Activated CD8-positive, alpha-beta memory T cell treated with anti-CD3 and anti-CD28 coated beads, Interleukin-2, amount 10 ng/mL, durations not matched to agents 7 days and 5 days (primary cell): ENCODE data around the gene MEG3. TPM values are rescaled to one million over a fixed set of nuclear protein-coding genes. Genes with fewer than 3 reads are reported as not detected.

Source experiments
- ATAC-seq: fragments of 150-1000 bp; cut with Tn5 transposase; one replicate; pipeline ENCODE4 v1.10.0; 2021; ENCODE audit warnings: moderate library complexity
- CTCF ChIA-PET: fragments of 350-600 bp; sonication (Branson Sonifier 250); formaldehyde crosslinking; loops from one replicate; lab custom pipeline; 2021; ENCODE audit warnings: antibody characterized with exemption; lab: Charles Lee
- DNase-seq: peaks from one replicate; pipeline ENCODE4 v3.0.0-alpha.2; 2020
- H3K27ac Mint-ChIP-seq: one replicate; pipeline ENCODE4 v1.8.0; 2021; ENCODE audit warnings: mild to moderate bottlenecking, mixed read lengths
- H3K27me3 Mint-ChIP-seq: one replicate; pipeline ENCODE4 v1.8.0; 2021; ENCODE audit warnings: mixed read lengths
- H3K36me3 Mint-ChIP-seq: one replicate; pipeline ENCODE4 v1.8.0; 2021; ENCODE audit warnings: mild to moderate bottlenecking, mixed read lengths
- H3K4me1 Mint-ChIP-seq: one replicate; pipeline ENCODE4 v1.8.0; 2021; ENCODE audit warnings: mixed read lengths
- H3K4me3 Mint-ChIP-seq: one replicate; pipeline ENCODE4 v1.8.0; 2021; ENCODE audit warnings: mild to moderate bottlenecking, moderate library complexity, mixed read lengths
- H3K9me3 Mint-ChIP-seq: one replicate; pipeline ENCODE4 v1.8.0; 2022; ENCODE audit warnings: low read depth, mixed read lengths
- total RNA-seq, 2 experiments: library from RNA; stranded (reverse); gene quantifications; one replicate each; pipeline ENCODE4 v1.2.3, GENCODE V29; 2021

MEG3 gene
- total RNA-seq, 2 experiments from 2014 or later: not detected

DNA sequence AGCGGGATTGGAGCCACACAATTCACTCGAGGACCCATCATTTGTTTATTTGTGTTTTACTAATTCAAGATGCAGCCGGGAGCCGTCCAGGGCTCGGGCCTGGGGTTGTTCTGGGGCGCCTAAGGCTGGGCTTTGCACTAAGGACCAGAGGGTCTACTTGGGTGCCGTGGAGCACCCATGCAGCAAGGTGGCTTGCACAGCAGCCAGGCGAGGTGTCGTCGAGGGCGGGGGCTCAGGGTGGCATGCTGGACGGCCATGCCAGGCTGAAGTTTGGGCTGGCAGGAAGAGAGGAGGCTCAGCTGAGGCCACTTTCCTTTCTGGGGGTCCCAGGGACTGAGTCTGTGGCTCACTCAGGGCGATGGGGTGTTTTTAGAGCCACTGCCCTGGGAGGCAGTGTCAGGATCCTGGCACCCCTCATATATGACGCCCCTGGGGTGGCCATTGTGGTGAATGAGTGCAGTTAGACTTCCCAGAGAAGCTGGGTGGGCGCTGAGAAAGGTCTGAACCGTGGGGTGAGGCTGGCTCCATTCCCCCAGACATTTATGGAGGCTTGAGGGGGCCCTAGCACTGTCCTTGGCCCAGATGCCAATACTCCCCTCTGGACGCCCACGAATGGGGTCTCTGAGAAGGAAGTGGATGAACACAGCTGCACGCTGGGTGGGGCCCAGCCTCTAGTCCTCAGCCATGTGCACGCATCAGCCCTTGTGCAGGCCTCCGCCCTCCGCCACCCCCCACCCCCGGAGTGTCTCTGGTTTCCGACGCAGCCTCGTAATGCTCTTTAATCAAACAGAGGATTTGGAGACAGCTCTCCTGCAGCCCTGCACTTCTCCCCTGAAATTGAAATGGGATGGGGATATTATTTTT is 11.3 kb downstream of the MEG3 start:
- ATAC-seq (no peak), DNase-seq (no peak)
- Mint-ChIP-seq H3K36me3 (no peaks in the 10 kb centered on the region), H3K27ac (no peak overlapping the region), H3K4me3 (no peak overlapping the region), H3K4me1 (no peaks in the 10 kb centered on the region), H3K9me3 (no peaks in the 10 kb centered on the region), H3K27me3 (no peaks in the 10 kb centered on the region)
- CTCF ChIA-PET: no interaction called here

DNA sequence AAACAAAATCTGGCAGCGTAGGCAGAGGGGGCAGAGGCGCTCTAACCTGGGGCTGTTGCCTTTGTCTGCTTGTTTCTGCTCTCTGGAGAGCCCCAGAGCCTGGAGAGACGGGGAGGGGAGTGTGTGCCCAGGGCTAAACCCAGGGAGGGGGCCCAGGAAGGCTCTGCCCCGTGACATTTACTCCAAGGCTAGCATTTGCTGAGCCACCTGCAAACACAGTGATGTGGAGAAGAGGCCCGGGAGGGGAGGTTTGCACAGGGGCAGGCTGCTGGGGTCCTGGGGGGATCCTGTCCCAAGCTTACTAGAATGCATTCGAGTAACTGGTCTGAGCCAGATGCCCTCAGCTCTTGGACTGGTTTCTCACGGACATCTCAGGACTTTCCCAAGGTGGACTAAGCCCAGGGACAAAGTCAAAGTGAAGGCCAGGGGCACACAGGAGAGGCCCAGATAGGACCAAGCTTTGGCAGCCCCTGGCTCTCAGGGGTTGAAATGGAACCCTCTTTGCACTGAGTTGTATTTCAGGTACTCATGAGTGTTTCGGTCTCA is 12.0 kb downstream of the MEG3 start:
- no peak overlapping the region for H3K27ac Mint-ChIP-seq
- no peak for DNase-seq
- no peaks in the 10 kb centered on the region for H3K36me3 Mint-ChIP-seq
- CTCF ChIA-PET: no interaction called here
- no peaks in the 10 kb centered on the region for H3K9me3 Mint-ChIP-seq
- no peak overlapping the region for H3K4me3 Mint-ChIP-seq
- no peaks in the 10 kb centered on the region for H3K27me3 Mint-ChIP-seq
- ATAC-seq: no peak
- H3K4me1 Mint-ChIP-seq: no peaks in the 10 kb centered on the region

DNA sequence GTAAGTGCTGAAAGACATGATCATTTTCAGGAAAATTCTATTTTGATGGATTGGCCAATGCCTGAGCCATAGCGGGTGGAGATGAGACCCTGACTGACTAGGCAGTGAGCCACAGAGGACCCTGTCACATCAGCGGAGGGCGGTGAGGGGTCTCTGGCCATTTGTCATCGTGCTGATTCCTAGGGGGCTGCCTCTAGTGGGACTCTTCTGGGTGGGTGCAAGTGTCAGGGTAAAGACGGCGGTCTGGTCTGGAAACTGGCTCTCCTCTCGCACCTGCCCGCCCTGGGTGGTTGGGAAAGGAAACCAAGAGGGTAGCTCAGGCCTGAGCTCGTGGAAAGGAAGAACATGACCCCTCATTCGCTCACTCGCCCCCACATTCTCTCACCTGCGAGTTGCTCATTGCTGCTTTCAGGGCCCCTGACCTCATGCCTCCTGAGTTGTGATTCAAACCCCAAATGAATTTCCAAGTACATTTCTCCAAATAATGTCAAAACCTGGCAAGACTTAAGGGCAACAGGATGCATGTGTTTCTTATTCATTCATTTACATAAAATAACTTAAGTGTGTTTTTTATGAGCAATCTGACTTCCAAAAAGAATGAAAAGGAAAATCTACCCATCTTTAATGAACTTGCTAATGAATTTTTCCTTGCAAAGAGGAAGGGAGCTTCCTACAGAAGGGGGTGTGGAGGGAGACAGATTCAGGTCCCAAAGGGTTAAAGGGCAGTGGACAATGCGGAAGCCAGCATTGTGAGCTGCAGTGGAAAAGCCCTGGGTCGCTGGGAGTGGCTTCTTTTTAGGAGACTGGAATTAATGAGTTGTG is 12.8 kb downstream of the MEG3 start:
- Mint-ChIP-seq H3K36me3 (no peaks in the 10 kb centered on the region), H3K27me3 (no peaks in the 10 kb centered on the region), H3K4me3 (no peak overlapping the region), H3K9me3 (no peaks in the 10 kb centered on the region), H3K27ac (no peak overlapping the region), H3K4me1 (peaks cover 4% of the 10 kb centered on the region)
- ATAC-seq (no peak), DNase-seq (no peak)
- CTCF ChIA-PET: no interaction called here

DNA sequence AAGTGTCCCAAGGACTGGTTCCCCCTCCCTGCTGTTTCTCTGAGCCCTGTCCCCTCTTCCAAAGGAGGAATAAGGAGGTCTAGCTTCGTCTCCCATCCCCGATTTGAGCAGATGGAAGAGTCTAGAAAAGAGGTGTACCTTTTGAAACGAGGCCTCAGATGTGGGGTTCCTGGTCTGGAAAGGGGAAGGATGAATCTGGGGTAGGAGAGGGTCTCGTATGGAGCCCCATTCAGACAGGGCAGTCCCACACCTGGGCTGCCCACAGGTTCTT is 13.3 kb downstream of the MEG3 start:
- H3K36me3 Mint-ChIP-seq: no peaks in the 10 kb centered on the region
- DNase-seq: no peak
- H3K4me1 Mint-ChIP-seq: peaks cover 7% of the 10 kb centered on the region
- CTCF ChIA-PET: no interaction called here
- H3K4me3 Mint-ChIP-seq: no peak overlapping the region
- no peak for ATAC-seq
- H3K9me3 Mint-ChIP-seq: no peaks in the 10 kb centered on the region
- H3K27me3 Mint-ChIP-seq: no peaks in the 10 kb centered on the region
- no peak overlapping the region for H3K27ac Mint-ChIP-seq

DNA sequence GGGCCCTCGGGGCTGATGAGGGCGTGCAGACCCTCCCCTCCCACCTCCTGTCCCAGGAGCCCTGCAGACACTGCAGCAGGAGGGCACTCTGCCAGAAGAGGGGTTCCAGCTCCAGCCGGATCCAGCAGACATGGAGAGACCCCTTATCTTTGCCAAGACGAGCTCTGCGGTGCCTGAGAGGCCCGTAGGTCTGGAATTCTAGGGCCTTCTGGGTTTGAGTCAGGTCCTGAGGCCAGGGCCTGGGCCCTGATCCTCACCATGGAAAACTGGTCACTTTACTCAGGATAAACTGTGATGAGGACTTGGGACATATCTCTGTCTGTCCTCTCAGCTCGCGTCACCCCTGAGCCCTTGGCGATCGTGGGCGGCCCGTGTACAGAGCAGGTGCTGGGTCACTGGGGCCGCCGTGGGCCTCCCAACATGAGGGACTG is 13.8 kb downstream of the MEG3 start:
- Mint-ChIP-seq H3K4me1 (peaks cover 10% of the 10 kb centered on the region), H3K36me3 (no peaks in the 10 kb centered on the region), H3K4me3 (no peak overlapping the region), H3K9me3 (no peaks in the 10 kb centered on the region), H3K27me3 (no peaks in the 10 kb centered on the region), H3K27ac (no peak overlapping the region)
- CTCF ChIA-PET: no interaction called here
- ATAC-seq (no peak), DNase-seq (no peak)

DNA sequence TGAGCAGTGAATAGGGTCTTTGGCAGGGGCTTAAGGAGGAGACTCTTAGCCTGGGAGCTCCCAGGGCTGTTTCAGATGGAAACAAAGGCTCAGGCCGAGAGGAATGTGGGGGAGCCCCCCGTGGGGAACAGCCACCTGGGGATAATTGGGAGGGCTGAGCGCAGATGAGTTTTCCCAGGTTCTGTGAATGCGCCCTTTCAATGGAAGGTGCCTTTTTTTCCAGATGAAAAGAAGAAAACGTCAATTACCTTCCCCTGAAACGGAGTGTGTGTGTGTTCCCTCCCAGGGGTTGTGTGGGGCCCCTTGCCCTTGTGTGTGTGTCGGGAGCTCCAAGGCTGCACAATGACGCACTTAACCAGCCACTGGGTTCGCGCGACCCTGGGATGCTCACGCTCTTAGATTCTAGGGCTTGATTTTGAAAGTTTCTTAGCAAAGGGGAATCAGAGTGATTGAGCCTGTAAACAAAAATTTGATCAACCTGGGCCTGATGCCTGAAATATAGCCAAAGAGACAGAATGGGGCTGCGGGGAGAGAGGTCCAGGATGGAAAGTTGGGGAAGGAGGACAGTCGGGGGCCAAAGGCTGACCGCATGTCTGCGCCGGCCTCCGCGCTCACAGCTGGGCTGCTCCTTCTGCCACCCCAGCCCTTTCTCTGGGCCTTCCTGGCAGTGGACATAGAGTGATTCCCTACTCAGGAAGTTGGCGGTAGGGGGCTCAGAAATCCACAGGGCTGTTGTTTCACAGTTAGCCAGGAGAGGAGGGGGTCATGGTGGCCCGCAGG is 14.6 kb downstream of the MEG3 start:
- H3K4me1 Mint-ChIP-seq: peaks cover 10% of the 10 kb centered on the region
- ATAC-seq (no peak), DNase-seq (no peak)
- CTCF ChIA-PET: no interaction called here
- H3K9me3 Mint-ChIP-seq: no peaks in the 10 kb centered on the region
- no peak overlapping the region for H3K4me3 Mint-ChIP-seq
- H3K27ac Mint-ChIP-seq: no peak overlapping the region
- no peaks in the 10 kb centered on the region for H3K36me3 Mint-ChIP-seq
- no peaks in the 10 kb centered on the region for H3K27me3 Mint-ChIP-seq

DNA sequence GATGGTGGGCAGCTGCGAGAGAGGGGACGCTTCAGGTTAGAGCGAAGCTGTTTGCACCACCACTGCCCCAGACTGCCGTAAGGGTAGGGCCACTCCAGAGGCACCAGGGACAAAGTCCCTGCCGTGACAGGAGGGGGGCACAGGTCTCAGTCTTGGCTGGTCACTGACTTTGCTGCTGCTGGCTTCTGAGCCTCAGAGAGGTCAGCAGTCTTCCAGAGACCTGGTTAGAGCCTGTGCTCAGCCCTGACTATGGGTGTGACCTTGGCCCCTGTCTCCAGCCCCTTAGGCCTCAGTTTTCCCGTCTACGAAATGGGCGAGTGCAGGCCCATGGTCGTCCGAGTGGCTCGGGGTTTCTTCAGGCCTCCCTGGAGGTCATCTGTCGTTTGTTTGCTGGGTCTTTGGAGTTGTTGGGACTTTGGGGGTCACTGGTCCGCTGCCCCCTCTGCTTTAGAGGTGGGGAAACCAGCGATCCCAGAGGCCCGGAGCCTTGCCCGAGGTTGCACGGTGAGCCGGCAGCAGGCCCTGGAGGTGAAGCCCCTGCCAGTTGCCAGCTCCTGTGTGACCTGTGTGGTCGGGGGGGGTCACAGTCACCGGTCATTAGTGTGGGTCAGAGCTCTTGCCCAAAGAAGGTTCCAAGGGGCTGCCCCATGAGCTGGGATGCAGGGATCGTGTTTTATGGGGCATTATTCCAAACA is 15.3 kb downstream of the MEG3 start:
- ATAC-seq: no peak
- Mint-ChIP-seq H3K4me3 (no peak overlapping the region), H3K36me3 (no peaks in the 10 kb centered on the region), H3K27me3 (no peaks in the 10 kb centered on the region), H3K9me3 (no peaks in the 10 kb centered on the region), H3K4me1 (peaks cover 10% of the 10 kb centered on the region), H3K27ac (no peak overlapping the region)
- CTCF ChIA-PET: interaction anchor here (0.9 to 1.4 kb wide), 2 partner anchors 10 to 11 kb away, joined by 3 to 4 read pairs; no protein-coding TSS in a partner anchor
- no peak for DNase-seq

DNA sequence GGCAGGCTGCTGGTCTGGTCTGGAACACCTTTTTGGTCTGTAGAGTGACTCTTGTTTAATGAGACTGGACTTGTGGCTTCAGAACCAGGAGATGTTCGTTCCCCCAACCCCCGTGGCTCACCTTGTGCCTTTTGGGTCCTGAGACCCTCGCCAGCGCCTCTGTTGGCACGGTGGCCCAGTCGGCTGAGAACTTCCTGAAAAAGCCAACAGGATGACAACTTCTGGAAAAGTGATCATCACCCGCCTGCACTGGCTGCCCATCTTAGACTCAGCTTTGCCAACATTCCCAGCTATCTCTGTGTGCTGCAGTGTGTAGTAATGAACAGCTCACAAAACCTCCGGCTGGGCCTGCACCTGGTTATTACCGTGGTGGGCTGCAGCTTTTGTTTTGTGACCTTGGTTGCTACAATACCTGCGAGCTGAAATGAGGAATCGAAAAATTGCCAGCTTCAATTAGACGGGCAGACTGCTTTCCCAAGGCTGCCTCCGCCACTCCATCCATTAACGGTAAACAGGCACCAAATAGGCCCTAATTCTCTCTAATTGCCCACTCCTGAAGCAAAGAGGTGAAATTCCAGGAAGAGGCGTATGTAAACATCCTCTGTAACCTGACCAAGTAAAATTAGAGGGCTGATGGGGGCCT is 16.0 kb downstream of the MEG3 start:
- no peak for ATAC-seq
- CTCF ChIA-PET: interaction anchor here (0.9 to 1.4 kb wide), 2 partner anchors 9 to 11 kb away, joined by 3 to 4 read pairs; no protein-coding TSS in a partner anchor
- DNase-seq: no peak
- peaks cover 10% of the 10 kb centered on the region for H3K4me1 Mint-ChIP-seq
- no peaks in the 10 kb centered on the region for H3K27me3 Mint-ChIP-seq
- no peak overlapping the region for H3K4me3 Mint-ChIP-seq
- H3K36me3 Mint-ChIP-seq: no peaks in the 10 kb centered on the region
- H3K27ac Mint-ChIP-seq: no peak overlapping the region
- no peaks in the 10 kb centered on the region for H3K9me3 Mint-ChIP-seq

DNA sequence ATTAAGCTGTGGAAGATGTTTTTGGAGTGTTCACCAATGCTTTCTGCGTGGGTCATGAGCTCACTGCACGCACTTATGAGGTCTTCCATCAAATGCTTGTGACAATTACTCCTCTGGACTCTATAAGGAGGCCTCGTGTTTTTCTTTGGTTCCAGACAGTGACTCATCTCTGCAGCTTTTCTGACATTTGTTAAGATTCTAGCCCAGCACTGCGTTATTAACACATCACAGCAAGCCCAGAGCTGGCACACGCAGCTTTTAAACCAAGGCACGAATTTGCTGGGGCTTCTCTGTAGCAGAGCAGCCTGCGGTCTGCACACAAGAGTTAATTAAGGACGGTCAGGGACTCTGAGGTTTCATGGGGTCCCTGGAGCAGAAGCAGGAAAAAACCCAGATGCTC is 16.9 kb downstream of the MEG3 start:
- ATAC-seq (no peak), DNase-seq (no peak)
- H3K4me3 Mint-ChIP-seq: no peak overlapping the region
- H3K4me1 Mint-ChIP-seq: peaks cover 10% of the 10 kb centered on the region
- no peaks in the 10 kb centered on the region for H3K9me3 Mint-ChIP-seq
- H3K27ac Mint-ChIP-seq: no peak overlapping the region
- no peaks in the 10 kb centered on the region for H3K27me3 Mint-ChIP-seq
- CTCF ChIA-PET: interaction anchor here (1.4 kb wide), 1 partner anchor 10 kb away, joined by 4 read pairs; no protein-coding TSS in a partner anchor
- no peaks in the 10 kb centered on the region for H3K36me3 Mint-ChIP-seq

DNA sequence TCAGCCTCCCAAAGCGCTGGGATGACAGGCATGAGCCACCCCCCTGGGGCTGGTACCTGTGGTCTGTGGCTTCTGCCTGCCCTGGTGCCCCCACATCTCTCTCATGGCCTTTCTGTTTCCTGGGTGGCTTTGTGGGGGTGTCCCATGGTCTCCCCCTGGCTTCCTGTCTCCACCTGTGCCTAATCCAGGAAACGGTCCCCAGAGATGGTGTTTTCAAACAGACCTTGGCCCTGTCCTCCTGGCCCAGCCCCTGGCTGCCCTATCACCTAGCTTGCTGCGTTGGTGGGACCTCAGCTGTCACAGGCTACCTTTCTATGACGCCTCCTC is 18.1 kb downstream of the MEG3 start:
- ATAC-seq (peak; percentile 23), DNase-seq (no peak)
- CTCF ChIA-PET: no interaction called here
- H3K36me3 Mint-ChIP-seq: no peaks in the 10 kb centered on the region
- H3K27ac Mint-ChIP-seq: no peak overlapping the region
- peaks cover 10% of the 10 kb centered on the region for H3K4me1 Mint-ChIP-seq
- no peaks in the 10 kb centered on the region for H3K9me3 Mint-ChIP-seq
- no peaks in the 10 kb centered on the region for H3K27me3 Mint-ChIP-seq
- no peak overlapping the region for H3K4me3 Mint-ChIP-seq

DNA sequence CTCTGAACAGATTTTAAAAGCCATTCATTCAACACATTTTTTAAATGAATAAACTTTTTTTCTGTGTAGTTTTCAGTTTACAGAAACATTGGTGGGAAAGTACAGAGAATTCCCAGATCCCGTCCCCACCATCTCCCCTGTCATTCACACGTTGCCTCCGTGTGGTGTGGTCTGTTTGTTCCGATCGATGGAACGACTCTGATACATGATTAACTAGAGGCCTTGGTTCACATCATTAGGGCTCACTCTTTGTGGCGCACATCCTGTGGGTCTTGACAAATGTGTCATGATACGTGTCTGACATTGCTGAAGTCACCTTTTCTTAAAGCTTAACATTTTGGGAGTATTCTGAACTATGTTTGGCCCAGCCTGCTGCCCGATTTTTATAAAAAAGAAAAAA is 18.5 kb downstream of the MEG3 start:
- Mint-ChIP-seq H3K36me3 (no peaks in the 10 kb centered on the region), H3K27me3 (no peaks in the 10 kb centered on the region), H3K4me3 (no peak overlapping the region), H3K4me1 (peaks cover 10% of the 10 kb centered on the region), H3K9me3 (no peaks in the 10 kb centered on the region), H3K27ac (no peak overlapping the region)
- CTCF ChIA-PET: no interaction called here
- DNase-seq (no peak), ATAC-seq (no peak)

DNA sequence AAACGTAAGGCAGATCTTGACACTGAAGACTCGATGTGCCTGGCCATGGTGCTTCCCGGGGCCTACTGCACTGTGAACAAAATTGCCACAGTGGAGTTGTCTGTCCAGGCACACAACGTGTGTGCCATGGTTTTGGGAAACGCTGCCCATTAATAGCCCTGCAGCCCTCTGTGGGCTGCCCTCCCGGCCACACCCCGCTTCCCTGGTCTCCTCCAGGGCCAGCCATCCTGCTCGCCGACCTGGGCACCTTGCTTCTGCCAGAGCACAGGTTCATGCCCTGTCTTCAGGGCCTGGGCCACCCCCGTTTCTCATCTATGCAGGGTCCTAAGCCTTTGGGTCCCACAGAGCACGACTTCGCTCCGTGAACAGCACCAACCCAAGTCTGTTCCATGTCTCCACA is 18.9 kb downstream of the MEG3 start:
- H3K9me3 Mint-ChIP-seq: no peaks in the 10 kb centered on the region
- no peak overlapping the region for H3K27ac Mint-ChIP-seq
- no peak for DNase-seq
- no peak overlapping the region for H3K4me3 Mint-ChIP-seq
- peaks cover 10% of the 10 kb centered on the region for H3K4me1 Mint-ChIP-seq
- CTCF ChIA-PET: no interaction called here
- no peaks in the 10 kb centered on the region for H3K36me3 Mint-ChIP-seq
- ATAC-seq: no peak
- no peaks in the 10 kb centered on the region for H3K27me3 Mint-ChIP-seq
